Transverse colon (tissue), 4 donors: Measurements from ENCODE around the gene EIF4EBP2. TPM values are rescaled to one million over a fixed set of nuclear protein-coding genes. Genes with fewer than 3 reads are reported as not detected.

Experiments used
- DNase-seq: peaks from one replicate; pipeline ENCODE4 v3.0.0-alpha.2; 2019
- H3K27ac ChIP-seq, 4 donors: fragments of 200-600 bp; sonication (generic); 2 replicates each; pipeline ENCODE4 v1.5.1; 2016 to 2018; ENCODE audit warnings: inconsistent platforms in 4 of 4
- H3K27me3 ChIP-seq: fragments of 200-600 bp; sonication (generic); 2 replicates; pipeline ENCODE4 v1.5.1; 2017; ENCODE audit warnings: inconsistent platforms
- H3K36me3 ChIP-seq, 4 donors: fragments of 200-600 bp; sonication (generic); 2 replicates each; pipeline ENCODE4 v1.5.1; 2017 to 2019; ENCODE audit warnings: inconsistent platforms in 4 of 4
- H3K4me1 ChIP-seq, 4 donors: fragments of 200-600 bp; sonication (generic); 2 replicates each; pipeline ENCODE4 v1.5.1; 2017 to 2020; ENCODE audit warnings: inconsistent platforms in 4 of 4
- H3K4me3 ChIP-seq, 4 donors: fragments of 200-600 bp; sonication (generic); 1 replicate in 1 of 4; 2 replicates in 3 of 4; pipeline versions ENCODE4 v1.5.1 to v1.6.1; 2017 to 2019; ENCODE audit warnings: inconsistent platforms in 4 of 4
- H3K9me3 ChIP-seq, 2 donors: fragments of 200-600 bp; sonication (generic); 2 replicates each; pipeline ENCODE4 v1.5.1; 2017 to 2019; ENCODE audit warnings: inconsistent platforms in 2 of 2
- CTCF ChIP-seq, 5 experiments: fragments of 200-600 bp in 3 of 5; fragments of 450-650 bp in 2 of 5; sonication (generic) in 3 of 5; IDR thresholded peaks; 1 replicate in 2 of 5; 2 replicates in 3 of 5; pipeline ENCODE4 v1.5.1; 2016 to 2017; ENCODE audit warnings: antibody characterized with exemption in 5 of 5, inconsistent platforms in 3 of 5, mild to moderate bottlenecking in 2 of 5, moderate library complexity in 1 of 5
- EP300 ChIP-seq: sonication (generic); formaldehyde crosslinking; IDR thresholded peaks from one replicate; pipeline ENCODE4 v1.6.1; 2017; ENCODE audit warnings: antibody characterized with exemption, low read depth
- POLR2A ChIP-seq: fragments of 450-650 bp; IDR thresholded peaks from one replicate; pipeline ENCODE4 v1.6.1; 2016; ENCODE audit warnings: antibody characterized with exemption, mild to moderate bottlenecking, moderate library complexity
- POLR2AphosphoS5 ChIP-seq, 3 donors: sonication (generic); formaldehyde crosslinking; IDR thresholded peaks; one replicate each; pipeline ENCODE4 v1.6.1; 2016; ENCODE audit warnings: antibody characterized with exemption in 3 of 3
- WGBS, 2 donors: methylation state at CpG; one replicate each; pipeline ENCODE4 v1.1.5; 2018; ENCODE audit warnings: low coverage in 1 of 2; 5-methylcytosine and 5-hydroxymethylcytosine counted together
- in situ Hi-C, 4 donors: fragments of 200-750 bp; cut with MboI; loops; one replicate each; pipeline versions ENCODE4 v1.15.0 to v1.15.1; 2017; ENCODE audit warnings: low sequenced_read_pairs in 3 of 4, low pct_ligation_motif_present in 1 of 4, low pct_unique_long_range_greater_than_20kb in 1 of 4
- intact Hi-C: fragments of 100-400 bp; cut with DNase I; formaldehyde crosslinking; loops from one replicate; pipeline ENCODE4 v1.15.1; 2023; ENCODE audit warnings: low total_unique reads
- total RNA-seq, 4 donors: library from RNA; depleted of rRNA; stranded (reverse); fragments of >200 nt; gene quantifications; one replicate each; pipeline ENCODE4 v1.1.0, GENCODE V29; 2016

Gene EIF4EBP2
- total RNA-seq, 4 donors from 2014 or later, result 43.6 to 117 (median 110) TPM

- H3K36me3 ChIP-seq, result no peaks in the 10 kb centered on the region
- intact Hi-C loops (no loop called here), in situ Hi-C loops (no loop called here)
- H3K9me3 ChIP-seq, result no peaks in the 10 kb centered on the region
- DNase-seq, result no peak
- WGBS, 2 donors, result 84% methylated on average over 9 of the region's 9 CpGs; no CpG with 5 or more reads in 1 of the 2 donors
- no peak overlapping the region for H3K4me3 ChIP-seq
- peaks cover 0 to 4% (median 0%) of the 10 kb centered on the region in 4 donors for H3K4me1 ChIP-seq
- no peak overlapping the region for H3K27ac ChIP-seq
- TF ChIP-seq CTCF (IDR thresholded peaks at IDR 0.05) (no peak), POLR2AphosphoS5 (IDR thresholded peaks at IDR 0.05) (no peak), POLR2A (no peak), EP300 (no peak)
- no peaks in the 10 kb centered on the region for H3K27me3 ChIP-seq
Measured at GRCh38 chr10:70374775-70375614, 28.9 kb upstream of the EIF4EBP2 start.

GRCh38 chr10:70376436-70377378 lies 27.2 kb upstream of the EIF4EBP2 start:
- Histone ChIP-seq H3K9me3 (no peaks in the 10 kb centered on the region), H3K27ac (no peak overlapping the region), H3K27me3 (no peaks in the 10 kb centered on the region), H3K4me1 (peaks cover 0 to 11% (median 5%) of the 10 kb centered on the region in 4 donors), H3K36me3 (no peaks in the 10 kb centered on the region), H3K4me3 (no peak overlapping the region)
- TF ChIP-seq POLR2AphosphoS5 (IDR thresholded peaks at IDR 0.05) (no peak), CTCF (IDR thresholded peaks at IDR 0.05) (no peak), EP300 (no peak), POLR2A (no peak)
- 86 to 89% methylated on average over 2 to 14 of the region's 14 CpGs for WGBS, 2 donors
- in situ Hi-C loops (no loop called here), intact Hi-C loops (no loop called here)
- no peak for DNase-seq

- H3K27ac ChIP-seq, result peak overlapping the region in 1 of 4 donors; percentile 43
- 33 to 74% methylated on average over 2 to 6 of the region's 6 CpGs for WGBS, 2 donors
Measured at GRCh38 chr10:70378122-70378521, 25.8 kb upstream of the EIF4EBP2 start.

More at GRCh38 chr10:70378122-70378521, 25.8 kb upstream of the EIF4EBP2 start:
- intact Hi-C loops (no loop called here), in situ Hi-C loops (no loop called here)
- no peaks in the 10 kb centered on the region for H3K9me3 ChIP-seq
- H3K4me3 ChIP-seq, result no peak overlapping the region
- DNase-seq, result no peak
- no peaks in the 10 kb centered on the region for H3K36me3 ChIP-seq
- H3K27me3 ChIP-seq, result no peaks in the 10 kb centered on the region
- TF ChIP-seq POLR2AphosphoS5 (IDR thresholded peaks at IDR 0.05) (peak in 2 of 3 donors; percentile 38 to 49), CTCF (IDR thresholded peaks at IDR 0.05) (no peak)
- H3K4me1 ChIP-seq, result peaks cover 0 to 13% (median 10%) of the 10 kb centered on the region in 4 donors
